ENCODE results near the gene REEP1. TPM values are rescaled to one million over a fixed set of nuclear protein-coding genes. Genes with fewer than 3 reads are reported as not detected.
A peak's percentile ranks its signal among the peaks of the same experiment; 100 is the strongest.

The REEP1 gene
- total RNA-seq (2014; rRNA removed; shearing (Covaris generic)) = not detected in 2 replicates

DNA sequence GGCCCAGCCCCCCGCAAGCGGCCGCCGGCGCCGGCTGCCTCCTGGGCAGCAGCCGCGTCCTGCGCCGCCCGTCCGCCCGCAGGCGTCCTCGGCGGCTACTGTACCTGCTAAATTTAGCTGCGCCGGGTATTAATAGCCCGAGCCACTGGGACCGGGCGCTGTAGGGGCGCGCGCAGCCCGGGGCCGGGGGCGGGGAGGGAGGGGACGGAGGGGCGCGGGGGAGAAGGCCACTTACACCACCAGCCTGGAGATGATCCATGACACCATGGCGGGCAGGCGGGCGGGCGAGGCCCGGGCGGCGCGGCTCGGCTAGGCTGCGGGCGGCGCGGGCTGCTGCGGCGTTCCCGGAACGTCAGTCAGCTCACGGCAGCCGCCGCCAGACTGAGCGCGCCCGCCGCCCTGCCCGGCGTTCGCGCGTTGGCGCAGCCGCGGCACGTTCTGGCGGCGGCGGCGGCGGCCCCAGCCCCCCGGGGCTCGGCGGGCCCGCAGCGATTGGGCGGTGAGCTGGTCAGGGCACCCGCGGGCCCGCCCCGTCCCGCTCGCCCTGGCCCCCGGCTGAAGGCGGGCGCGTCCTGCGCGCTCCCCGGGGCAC is at the start of gene REEP1:
REEP1 (minus strand) TSS at position 383 of the 592 bp plus-strand sequence; CDS start at position 267, 116 bp downstream.
- DNase-seq (ENCODE audit: low read depth) = no peak

GRCh38 chr2:86383844-86384243 is 46.4 kb upstream of the REEP1 start:
- DNase-seq (ENCODE audit: low read depth) = peak; percentile 25

GRCh38 chr2:86382698-86383097 is 45.3 kb upstream of the REEP1 start:
- no peak for DNase-seq (ENCODE audit: low read depth)

DNA sequence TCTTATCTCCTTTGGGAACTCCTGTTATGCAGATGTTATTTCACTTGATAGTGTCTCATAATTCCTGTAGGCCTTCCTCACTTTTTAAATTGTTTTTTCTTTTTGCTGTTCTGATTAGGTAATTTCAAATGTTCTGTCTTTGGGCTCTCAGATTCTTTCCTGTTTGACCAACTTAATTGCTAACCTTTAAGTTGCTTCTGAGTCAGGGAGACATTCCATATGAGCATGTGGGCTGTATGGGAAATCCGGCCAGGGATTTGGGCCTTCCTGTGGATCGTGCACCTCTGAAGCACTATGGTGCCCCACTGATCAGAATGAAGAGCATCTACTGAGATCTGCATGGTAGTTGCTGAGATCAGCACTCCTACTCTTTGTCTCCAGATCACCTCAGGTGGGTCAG is 44.7 kb upstream of the REEP1 start:
- DNase-seq (ENCODE audit: low read depth) = no peak

- no peak for DNase-seq (ENCODE audit: low read depth)
Observed at GRCh38 chr2:86378469-86378868, 41.0 kb upstream of the REEP1 start.

DNA sequence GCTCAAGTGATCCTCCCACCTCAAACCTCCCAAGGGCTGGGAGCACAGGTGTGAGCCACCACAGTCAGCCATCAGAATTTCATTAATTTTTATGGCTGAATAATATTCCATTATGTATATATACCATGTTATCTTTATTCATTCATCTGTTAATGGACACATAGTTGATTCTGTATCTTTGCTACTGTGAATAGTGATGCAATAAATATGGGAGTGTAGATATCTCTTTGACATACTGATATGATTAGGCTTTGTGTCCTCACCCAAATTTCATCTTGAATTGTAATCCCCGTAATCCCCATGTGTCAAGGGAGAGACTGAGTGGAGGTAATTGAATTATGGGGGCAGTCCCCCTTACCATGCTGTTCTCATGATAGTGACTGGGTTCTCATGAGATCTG is 38.2 kb upstream of the REEP1 start:
- DNase-seq (ENCODE audit: low read depth) = no peak

GRCh38 chr2:86372641-86373502 is 35.4 kb upstream of the REEP1 start:
- DNase-seq (ENCODE audit: low read depth) = peak; percentile 63

- no peak for DNase-seq (ENCODE audit: low read depth)
Observed at GRCh38 chr2:86372133-86372532, 34.7 kb upstream of the REEP1 start.

- DNase-seq (ENCODE audit: low read depth) = no peak
Observed at GRCh38 chr2:86371527-86371926, 34.1 kb upstream of the REEP1 start.

GRCh38 chr2:86370579-86370978 is 33.2 kb upstream of the REEP1 start:
- DNase-seq (ENCODE audit: low read depth) = no peak

DNA sequence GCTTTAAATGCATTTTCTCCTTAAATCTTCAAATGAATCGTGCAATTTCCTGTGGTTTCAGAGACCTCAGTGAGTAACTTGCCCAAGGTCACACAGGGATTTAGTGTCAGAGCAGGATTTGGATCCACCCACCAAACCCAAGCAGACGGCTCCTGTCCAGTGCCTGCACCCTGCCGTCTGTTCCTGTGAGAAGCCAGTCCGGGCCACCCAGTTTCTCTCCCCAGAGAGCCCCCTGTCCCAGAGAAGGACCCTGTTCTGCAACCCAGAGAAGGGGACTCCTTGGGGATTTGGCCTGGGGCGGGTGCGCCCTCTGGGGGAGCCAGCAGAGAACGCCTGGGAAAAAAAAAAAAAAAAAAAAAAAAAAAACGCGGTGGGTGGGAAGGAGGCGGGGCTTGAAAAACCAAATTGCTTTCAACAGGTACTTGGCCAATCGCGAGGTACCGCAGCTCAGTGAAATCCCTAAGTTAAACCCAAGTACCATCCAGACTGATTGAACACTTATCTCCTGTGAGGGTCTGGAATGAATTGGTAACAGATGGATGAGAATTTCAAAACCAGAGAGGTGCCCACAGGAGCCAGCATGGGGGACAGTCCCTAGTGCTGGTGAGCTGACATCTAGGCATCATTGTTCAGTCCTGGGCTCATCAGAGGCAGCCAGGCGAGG is 30.9 kb upstream of the REEP1 start:
- DNase-seq (ENCODE audit: low read depth) = peak; percentile 72

DNA sequence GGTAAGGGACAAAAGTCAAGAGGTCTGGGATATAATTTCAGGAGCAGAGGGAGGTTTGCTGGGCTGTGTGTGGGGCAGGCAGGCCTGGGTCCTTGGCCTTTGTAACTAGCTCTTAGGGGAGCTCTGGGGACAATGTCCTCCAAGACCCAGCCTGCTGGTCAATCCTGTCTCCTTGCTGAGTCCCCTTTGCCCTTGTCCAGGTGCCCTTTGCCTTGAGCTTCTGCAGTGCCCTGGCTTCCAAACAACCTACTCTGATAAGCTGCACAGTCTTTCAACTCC is 30.0 kb upstream of the REEP1 start:
- DNase-seq (ENCODE audit: low read depth) = no peak

GRCh38 chr2:86366651-86367498 is 29.4 kb upstream of the REEP1 start:
- no peak for DNase-seq (ENCODE audit: low read depth)

- DNase-seq (ENCODE audit: low read depth) = peak; percentile 29
Observed at GRCh38 chr2:86364894-86365293, 27.5 kb upstream of the REEP1 start.

GRCh38 chr2:86360776-86361175 is 23.4 kb upstream of the REEP1 start:
- no peak for DNase-seq (ENCODE audit: low read depth)

GRCh38 chr2:86358957-86359356 is 21.5 kb upstream of the REEP1 start:
- DNase-seq (ENCODE audit: low read depth) = no peak

GRCh38 chr2:86357392-86357963 is 20.1 kb upstream of the REEP1 start:
- no peak for DNase-seq (ENCODE audit: low read depth)

GRCh38 chr2:86352727-86353221 is 15.3 kb upstream of the REEP1 start:
- no peak for DNase-seq (ENCODE audit: low read depth)

DNA sequence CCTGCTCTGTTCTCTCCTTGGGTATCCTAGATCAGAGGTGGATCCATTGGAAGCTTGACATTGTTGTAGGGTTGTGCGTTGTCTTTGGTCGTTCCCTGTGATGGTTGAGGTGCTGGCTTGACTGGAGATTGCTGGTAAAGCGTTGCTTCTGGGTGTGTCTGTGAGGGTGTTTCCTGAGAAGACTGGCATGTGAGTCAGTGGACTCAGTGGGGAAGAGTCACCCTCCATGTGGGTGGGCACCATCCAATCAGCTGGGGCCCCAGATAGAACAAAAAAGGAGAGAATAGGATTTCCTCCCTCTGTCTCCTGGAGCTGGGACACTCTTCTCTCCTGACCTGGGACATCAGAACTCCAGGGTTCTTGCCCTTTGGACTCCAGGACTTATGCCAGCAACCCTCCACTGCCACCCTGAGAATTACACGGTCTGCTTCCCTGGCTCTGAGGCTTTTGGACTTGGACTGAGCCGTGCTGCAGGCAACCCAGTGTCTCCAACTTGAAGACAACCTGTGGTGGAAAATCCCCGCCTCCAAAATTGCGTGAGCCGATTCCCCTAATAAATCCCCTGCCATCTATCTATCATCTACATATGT is 14.8 kb upstream of the REEP1 start:
- DNase-seq (ENCODE audit: low read depth) = peak; percentile 18

- DNase-seq (ENCODE audit: low read depth) = peak; percentile 35
Observed at GRCh38 chr2:86350751-86351150, 13.3 kb upstream of the REEP1 start.

DNA sequence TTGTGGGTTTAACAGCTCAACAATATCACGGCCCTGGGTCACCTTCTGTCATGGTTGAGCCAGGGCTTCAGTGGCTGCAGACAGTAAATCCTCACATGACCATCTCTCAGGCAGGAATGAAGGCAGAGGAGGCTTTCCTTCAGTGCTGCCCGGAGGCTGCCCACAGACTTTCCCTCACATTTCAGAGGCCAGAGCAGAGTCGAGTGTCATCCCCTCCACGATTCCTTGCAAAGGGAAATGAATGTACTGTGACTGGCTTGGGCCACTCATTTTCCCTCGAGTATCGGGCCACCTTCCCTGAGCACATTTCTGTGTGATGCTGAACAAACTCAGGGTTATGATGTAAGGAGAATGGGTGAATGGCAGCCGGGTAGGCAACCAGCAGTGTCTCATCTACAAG is 10.0 kb upstream of the REEP1 start:
- DNase-seq (ENCODE audit: low read depth) = no peak

Measured in RPMI7951 (cell line).